AG04450 (cell line): ENCODE measurements around the gene UIMC1. TPM values are rescaled to one million over a fixed set of nuclear protein-coding genes. Genes with fewer than 3 reads are reported as not detected.
"Not testable (repeated sequence)": the region's sequence is repeated elsewhere in the genome, so short reads cannot be mapped to it uniquely, and the experiment has no call there.

ENCODE experiments used
- CTCF ChIA-PET: fragments of 300-600, 350-600 bp; formaldehyde crosslinking; extraction: SDS; loops from one replicate; lab custom pipeline; 2022; ENCODE audit warnings: antibody characterized with exemption, inconsistent platforms; lab: Charles Lee
- POLR2A ChIA-PET: fragments of 350-600 bp; formaldehyde crosslinking; extraction: SDS; loops from one replicate; lab custom pipeline; 2021; ENCODE audit warnings: antibody characterized with exemption, inconsistent platforms; lab: Yijun Ruan, JAX
- DNase-seq: peaks from one replicate; pipeline ENCODE4 v3.0.0-alpha.2; 2011; ENCODE audit warnings: low read depth, low spot score
- H3K27ac ChIP-seq: one replicate; pipeline ENCODE4 v1.5.1; 2012; ENCODE audit warnings: low read depth, low read length, control low read depth
- H3K27me3 ChIP-seq: one replicate; pipeline ENCODE4 v1.6.0; 2012; ENCODE audit warnings: low read length; ENCODE audit not compliant: control insufficient read depth, insufficient read depth
- H3K4me3 ChIP-seq: 2 replicates; pipeline ENCODE4 v1.5.1; 2011; ENCODE audit warnings: mild to moderate bottlenecking, low read depth, low read length, control low read depth
- H3K9me3 ChIP-seq: 2 replicates; pipeline ENCODE4 v1.5.1; 2012; ENCODE audit warnings: low read length; ENCODE audit not compliant: control insufficient read depth, insufficient read depth
- polyA plus RNA-seq: library from polyadenylated mRNA; depleted of rRNA; stranded (reverse); fragments of >200 nt; gene quantifications from 2 replicates; pipeline ENCODE4 v1.2.3, GENCODE V29; 2011
- TF ChIP-seq, protein P1 (sequence below): IDR thresholded peaks from 2 replicates; pipeline ENCODE4 v1.5.1; 2011; ENCODE audit warnings: low read depth, low read length, control low read depth, inconsistent platforms

Gene UIMC1
- polyA plus RNA-seq, 1 experiment = 27.8 TPM

GRCh38 chr5:176986280-176986679 is 20.3 kb downstream of the UIMC1 start:
- Histone ChIP-seq H3K4me3 (no peak overlapping the region), H3K9me3 (peaks cover 15% of the 10 kb centered on the region), H3K27ac (no peak overlapping the region), H3K27me3 (no peaks in the 10 kb centered on the region)
- TF ChIP-seq, protein P1, sequence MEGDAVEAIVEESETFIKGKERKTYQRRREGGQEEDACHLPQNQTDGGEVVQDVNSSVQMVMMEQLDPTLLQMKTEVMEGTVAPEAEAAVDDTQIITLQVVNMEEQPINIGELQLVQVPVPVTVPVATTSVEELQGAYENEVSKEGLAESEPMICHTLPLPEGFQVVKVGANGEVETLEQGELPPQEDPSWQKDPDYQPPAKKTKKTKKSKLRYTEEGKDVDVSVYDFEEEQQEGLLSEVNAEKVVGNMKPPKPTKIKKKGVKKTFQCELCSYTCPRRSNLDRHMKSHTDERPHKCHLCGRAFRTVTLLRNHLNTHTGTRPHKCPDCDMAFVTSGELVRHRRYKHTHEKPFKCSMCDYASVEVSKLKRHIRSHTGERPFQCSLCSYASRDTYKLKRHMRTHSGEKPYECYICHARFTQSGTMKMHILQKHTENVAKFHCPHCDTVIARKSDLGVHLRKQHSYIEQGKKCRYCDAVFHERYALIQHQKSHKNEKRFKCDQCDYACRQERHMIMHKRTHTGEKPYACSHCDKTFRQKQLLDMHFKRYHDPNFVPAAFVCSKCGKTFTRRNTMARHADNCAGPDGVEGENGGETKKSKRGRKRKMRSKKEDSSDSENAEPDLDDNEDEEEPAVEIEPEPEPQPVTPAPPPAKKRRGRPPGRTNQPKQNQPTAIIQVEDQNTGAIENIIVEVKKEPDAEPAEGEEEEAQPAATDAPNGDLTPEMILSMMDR = no peak
- ChIA-PET CTCF (interaction anchor here (1.4 kb wide), 1 partner anchor 326 kb away, joined by 4 read pairs; no protein-coding TSS in a partner anchor), POLR2A (no interaction called here)
- no peak for DNase-seq

DNA sequence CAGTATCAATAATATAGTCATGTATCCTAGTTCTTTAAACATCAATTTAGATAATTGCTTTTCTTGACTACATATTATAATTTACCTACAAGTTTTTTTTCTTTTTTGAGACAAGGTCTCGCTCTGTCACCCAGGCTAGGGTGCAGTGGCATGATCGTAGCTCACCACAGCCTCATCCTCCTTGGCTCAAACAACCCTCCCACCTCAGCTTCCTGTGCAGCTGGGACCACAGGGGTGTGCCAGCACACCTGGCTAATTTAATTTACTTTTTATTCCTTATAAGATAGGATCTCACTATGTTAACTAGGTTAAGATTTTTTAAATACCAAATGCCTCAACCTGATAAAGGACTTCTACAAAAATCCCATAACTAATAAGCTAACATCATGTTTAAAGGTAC is 21.1 kb downstream of the UIMC1 start:
- Histone ChIP-seq H3K4me3 (no peak overlapping the region), H3K27me3 (no peaks in the 10 kb centered on the region), H3K27ac (no peak overlapping the region), H3K9me3 (peaks cover 15% of the 10 kb centered on the region)
- no peak for DNase-seq
- CTCF ChIA-PET = interaction anchor here (0.9 kb wide), 1 partner anchor 12 kb away, joined by 3 read pairs; no protein-coding TSS in a partner anchor
- POLR2A ChIA-PET = no interaction called here
- TF ChIP-seq, protein P1 = no peak

DNA sequence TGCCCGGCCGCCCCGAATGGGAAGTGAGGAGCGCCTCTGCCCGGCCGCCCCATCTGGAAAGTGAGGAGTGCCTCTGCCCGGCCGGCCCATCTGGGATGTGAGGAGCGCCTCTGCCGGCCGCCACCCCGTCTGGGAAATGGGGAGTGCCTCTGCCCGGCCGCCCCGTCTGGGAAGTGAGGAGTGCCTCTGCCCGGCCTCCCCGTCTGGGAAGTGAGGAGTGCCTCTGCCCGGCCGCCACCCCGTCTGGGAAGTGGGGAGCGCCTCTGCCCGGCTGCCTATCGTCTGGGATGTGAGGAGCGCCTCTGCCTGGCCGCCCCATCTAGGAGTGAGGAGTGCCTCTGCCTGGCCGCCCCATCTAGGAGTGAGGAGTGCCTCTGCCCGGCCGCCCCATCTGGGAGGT is 22.4 kb downstream of the UIMC1 start:
- peaks cover 15% of the 10 kb centered on the region for H3K9me3 ChIP-seq
- H3K27ac ChIP-seq, POLR2A ChIA-PET, CTCF ChIA-PET, H3K27me3 ChIP-seq, H3K4me3 ChIP-seq, DNase-seq: not testable (repeated sequence)

GRCh38 chr5:176983593-176983992 is 23.0 kb downstream of the UIMC1 start:
- H3K27ac ChIP-seq, DNase-seq, H3K27me3 ChIP-seq, CTCF ChIA-PET, POLR2A ChIA-PET, H3K4me3 ChIP-seq: not testable (repeated sequence)
- peaks cover 15% of the 10 kb centered on the region for H3K9me3 ChIP-seq

GRCh38 chr5:176983112-176983511 is 23.5 kb downstream of the UIMC1 start:
- CTCF ChIA-PET = interaction anchor here (1.7 kb wide), 1 partner anchor 129 kb away, joined by 9 read pairs; no protein-coding TSS in a partner anchor
- H3K9me3 ChIP-seq = peaks cover 15% of the 10 kb centered on the region
- DNase-seq, H3K4me3 ChIP-seq, POLR2A ChIA-PET, H3K27ac ChIP-seq, H3K27me3 ChIP-seq: not testable (repeated sequence)

DNA sequence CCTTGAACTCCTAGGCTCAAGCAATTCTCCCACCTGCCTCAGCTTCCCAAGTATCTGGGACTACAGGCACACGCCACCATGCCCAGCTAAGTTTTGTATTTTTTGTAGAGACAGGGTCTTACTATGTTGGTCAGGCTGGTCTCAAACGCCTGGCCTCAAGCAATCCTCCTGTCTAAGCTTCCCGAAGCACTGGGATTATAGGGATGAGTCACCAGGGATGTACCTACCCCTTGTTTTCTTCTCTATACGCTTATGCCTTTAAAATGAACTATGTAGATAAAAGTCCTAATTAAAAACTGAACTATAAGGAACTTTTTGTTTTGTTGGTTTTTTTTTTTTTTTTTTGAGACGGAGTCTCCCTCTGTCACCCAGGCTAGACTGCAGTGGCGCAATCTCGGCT is 25.8 kb downstream of the UIMC1 start:
- H3K4me3 ChIP-seq = no peak overlapping the region
- no peak for DNase-seq
- H3K27me3 ChIP-seq = no peaks in the 10 kb centered on the region
- ChIA-PET POLR2A (no interaction called here), CTCF (no interaction called here)
- no peak overlapping the region for H3K27ac ChIP-seq
- peaks cover 15% of the 10 kb centered on the region for H3K9me3 ChIP-seq
- TF ChIP-seq, protein P1 = no peak
